Upper lobe of left lung (tissue), 4 donors: Measurements from ENCODE around the gene PFN4.

ENCODE experiments used
- EP300 ChIP-seq, 4 donors: sonication (generic); formaldehyde crosslinking; IDR thresholded peaks; one replicate each; pipeline ENCODE4 v1.5.1; 2017; ENCODE audit warnings: antibody characterized with exemption in 4 of 4, control low read depth in 2 of 4
- POLR2A ChIP-seq, 4 donors: fragments of 450-650 bp; IDR thresholded peaks; one replicate each; pipeline ENCODE4 v1.5.1; 2016 to 2017; ENCODE audit warnings: antibody characterized with exemption in 4 of 4, mild to moderate bottlenecking in 2 of 4
- POLR2AphosphoS5 ChIP-seq, 2 donors: sonication (generic); formaldehyde crosslinking; IDR thresholded peaks; one replicate each; pipeline ENCODE4 v1.5.1; 2017; ENCODE audit warnings: antibody characterized with exemption in 2 of 2
- TF ChIP-seq, protein P1 (sequence below), 6 experiments: fragments of 450-650 bp in 4 of 6; fragments of 200-600 bp in 2 of 6; sonication (generic) in 2 of 6; IDR thresholded peaks; one replicate each; pipeline ENCODE4 v1.5.1; 2016 to 2019; ENCODE audit warnings: antibody characterized with exemption in 6 of 6

DNA sequence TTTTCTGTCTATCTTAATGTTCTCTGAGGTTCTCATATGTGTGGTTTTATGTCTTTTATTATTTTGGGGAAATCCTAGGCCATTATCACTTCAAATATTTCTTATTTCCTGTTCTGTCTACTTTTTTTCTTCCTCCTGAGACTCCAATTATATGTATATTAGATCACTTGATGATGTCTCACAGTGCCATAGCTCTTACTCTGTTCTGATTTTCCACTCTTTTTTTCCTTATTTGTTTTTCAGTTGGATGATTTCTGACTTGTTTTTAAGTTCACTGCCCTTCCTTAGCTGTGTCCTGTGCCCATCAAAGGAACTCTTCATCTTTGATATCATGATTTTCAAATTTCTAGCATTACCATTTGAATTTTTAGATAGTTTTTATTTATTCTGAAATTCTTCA is 24.2 kb upstream of the PFN4 start:
- TF ChIP-seq EP300 (IDR thresholded peaks at IDR 0.05) (no peak), POLR2AphosphoS5 (IDR thresholded peaks at IDR 0.05) (no peak), POLR2A (IDR thresholded peaks at IDR 0.05) (no peak)
- TF ChIP-seq, protein P1, sequence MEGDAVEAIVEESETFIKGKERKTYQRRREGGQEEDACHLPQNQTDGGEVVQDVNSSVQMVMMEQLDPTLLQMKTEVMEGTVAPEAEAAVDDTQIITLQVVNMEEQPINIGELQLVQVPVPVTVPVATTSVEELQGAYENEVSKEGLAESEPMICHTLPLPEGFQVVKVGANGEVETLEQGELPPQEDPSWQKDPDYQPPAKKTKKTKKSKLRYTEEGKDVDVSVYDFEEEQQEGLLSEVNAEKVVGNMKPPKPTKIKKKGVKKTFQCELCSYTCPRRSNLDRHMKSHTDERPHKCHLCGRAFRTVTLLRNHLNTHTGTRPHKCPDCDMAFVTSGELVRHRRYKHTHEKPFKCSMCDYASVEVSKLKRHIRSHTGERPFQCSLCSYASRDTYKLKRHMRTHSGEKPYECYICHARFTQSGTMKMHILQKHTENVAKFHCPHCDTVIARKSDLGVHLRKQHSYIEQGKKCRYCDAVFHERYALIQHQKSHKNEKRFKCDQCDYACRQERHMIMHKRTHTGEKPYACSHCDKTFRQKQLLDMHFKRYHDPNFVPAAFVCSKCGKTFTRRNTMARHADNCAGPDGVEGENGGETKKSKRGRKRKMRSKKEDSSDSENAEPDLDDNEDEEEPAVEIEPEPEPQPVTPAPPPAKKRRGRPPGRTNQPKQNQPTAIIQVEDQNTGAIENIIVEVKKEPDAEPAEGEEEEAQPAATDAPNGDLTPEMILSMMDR (IDR thresholded peaks at IDR 0.05): no peak
